Daoy (cell line): ENCODE data around the gene CCDC112. TPM values are rescaled to one million over a fixed set of nuclear protein-coding genes. Genes with fewer than 3 reads are reported as not detected.
"Not testable (repeated sequence)": the region's sequence is repeated elsewhere in the genome, so short reads cannot be mapped to it uniquely, and the experiment has no call there.

Experiments used
- DNase-seq: peaks from one replicate; pipeline ENCODE4 v3.0.0-alpha.2; 2015; ENCODE audit warnings: low read depth
- total RNA-seq: library from RNA; depleted of rRNA; stranded (reverse); fragments of >200 nt; shearing (Covaris generic); gene quantifications from 2 replicates; pipeline ENCODE4 v1.2.3, GENCODE V29; 2014; rRNA removed

The CCDC112 gene, protein sequence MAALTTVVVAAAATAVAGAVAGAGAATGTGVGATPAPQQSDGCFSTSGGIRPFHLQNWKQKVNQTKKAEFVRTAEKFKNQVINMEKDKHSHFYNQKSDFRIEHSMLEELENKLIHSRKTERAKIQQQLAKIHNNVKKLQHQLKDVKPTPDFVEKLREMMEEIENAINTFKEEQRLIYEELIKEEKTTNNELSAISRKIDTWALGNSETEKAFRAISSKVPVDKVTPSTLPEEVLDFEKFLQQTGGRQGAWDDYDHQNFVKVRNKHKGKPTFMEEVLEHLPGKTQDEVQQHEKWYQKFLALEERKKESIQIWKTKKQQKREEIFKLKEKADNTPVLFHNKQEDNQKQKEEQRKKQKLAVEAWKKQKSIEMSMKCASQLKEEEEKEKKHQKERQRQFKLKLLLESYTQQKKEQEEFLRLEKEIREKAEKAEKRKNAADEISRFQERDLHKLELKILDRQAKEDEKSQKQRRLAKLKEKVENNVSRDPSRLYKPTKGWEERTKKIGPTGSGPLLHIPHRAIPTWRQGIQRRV
- 9.7 and 12.6 TPM in 2 replicates for total RNA-seq

- peak; percentile 88 for DNase-seq
These were observed at the start of gene CCDC112 for GRCh38 chr5:115296124-115297022. Gene CCDC112, minus strand, starts transcription at chr5:115296654. Its CDS starts 111 bp downstream, at chr5:115296543.

- DNase-seq: no peak
These were observed 48.9 kb upstream of the CCDC112 start for GRCh38 chr5:115345344-115345743.

GRCh38 chr5:115343855-115344254 lies 47.4 kb upstream of the CCDC112 start:
- DNase-seq: peak; percentile 31

DNA sequence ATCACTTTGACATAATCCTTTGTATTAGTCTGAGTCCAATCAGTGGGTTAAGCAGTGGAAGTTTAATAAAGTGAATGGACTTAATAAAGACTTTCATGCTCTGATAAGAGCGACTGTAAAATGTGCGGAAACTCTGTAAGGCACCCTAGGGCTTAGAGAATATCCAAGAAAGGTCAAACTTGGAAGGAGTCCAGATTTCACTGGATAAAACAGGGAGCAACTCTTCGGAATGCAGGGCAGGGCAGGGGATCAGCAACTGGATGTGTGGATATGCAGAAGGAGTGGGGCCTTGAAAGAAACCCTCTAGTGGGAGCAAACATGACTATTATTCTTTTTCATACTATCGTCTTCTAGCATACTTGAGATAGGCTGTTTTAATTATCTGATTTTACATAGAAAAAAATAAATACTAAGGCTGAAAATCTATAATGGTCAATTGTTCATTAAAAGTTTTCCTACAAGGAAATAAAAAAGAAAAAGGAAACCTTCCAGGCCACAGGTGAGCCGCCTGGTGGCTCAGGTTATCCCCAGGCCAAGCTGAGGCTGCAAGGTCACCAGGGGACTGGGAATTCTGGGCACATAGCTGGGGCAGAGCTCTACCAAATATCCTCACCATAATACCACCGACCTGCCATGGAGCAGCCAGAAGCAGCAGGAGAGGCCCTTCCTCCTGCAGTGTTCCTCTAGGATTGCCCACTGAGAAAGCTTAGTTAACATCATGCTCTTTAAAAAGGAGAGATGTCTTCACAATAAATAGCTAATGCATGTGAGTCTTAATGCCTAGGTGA lies 46.3 kb upstream of the CCDC112 start:
- DNase-seq: no peak

DNA sequence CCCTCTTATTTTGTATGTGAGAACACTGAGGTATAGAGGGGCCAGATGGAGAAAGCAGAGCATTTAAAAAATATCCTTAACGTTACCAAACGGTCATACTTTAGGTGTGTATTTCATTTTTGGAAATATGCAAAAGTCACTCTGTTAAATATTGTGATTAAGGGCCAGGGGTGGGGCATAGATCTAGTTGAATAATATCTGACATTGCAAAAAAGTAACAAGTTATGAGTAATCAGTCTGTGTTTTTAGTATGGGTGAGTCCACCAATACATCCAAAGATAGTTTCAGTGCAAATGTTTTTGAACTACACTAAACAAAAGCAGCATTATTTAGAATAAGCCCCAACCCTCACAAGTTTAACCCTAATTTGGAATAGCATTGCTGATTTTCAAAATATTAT lies 45.3 kb upstream of the CCDC112 start:
- DNase-seq: no peak

DNA sequence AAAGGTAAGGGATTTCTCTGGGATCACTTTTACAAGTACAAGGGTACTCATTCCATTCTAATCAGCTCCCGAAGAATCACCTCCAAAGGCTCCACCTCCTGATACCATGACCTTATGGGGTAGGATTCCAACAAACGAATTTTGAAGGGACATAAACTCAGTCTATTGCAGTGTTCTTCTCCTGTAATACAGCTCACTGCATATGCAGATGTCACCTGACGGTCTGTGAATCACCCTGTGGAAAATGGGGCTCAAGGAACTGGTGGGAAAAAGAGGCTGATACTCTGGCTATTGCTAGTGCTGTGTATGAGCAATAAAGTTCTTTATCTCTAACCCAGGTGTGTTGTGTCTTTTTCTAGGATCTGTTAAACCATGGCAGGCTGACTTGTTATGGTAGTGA lies 42.4 kb upstream of the CCDC112 start:
- DNase-seq: no peak

DNA sequence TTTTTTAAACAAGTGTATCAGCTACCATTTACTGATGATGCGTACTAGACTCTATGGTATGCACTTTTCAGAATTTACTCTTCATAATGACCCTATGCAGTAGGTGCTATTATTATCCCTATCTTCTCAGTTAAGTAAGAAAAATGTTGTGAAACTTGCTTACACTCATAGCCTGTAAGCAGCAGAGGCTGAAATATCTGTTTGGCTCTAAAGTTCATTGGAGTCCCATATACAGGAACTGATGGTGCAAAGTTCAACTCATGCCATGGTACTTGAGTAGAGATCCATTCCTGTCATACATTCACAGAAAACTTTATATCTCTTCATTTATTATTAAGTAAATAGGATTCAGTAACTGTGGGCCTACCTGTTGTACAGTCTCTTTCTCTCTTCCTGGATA lies 41.4 kb upstream of the CCDC112 start:
- no peak for DNase-seq

DNA sequence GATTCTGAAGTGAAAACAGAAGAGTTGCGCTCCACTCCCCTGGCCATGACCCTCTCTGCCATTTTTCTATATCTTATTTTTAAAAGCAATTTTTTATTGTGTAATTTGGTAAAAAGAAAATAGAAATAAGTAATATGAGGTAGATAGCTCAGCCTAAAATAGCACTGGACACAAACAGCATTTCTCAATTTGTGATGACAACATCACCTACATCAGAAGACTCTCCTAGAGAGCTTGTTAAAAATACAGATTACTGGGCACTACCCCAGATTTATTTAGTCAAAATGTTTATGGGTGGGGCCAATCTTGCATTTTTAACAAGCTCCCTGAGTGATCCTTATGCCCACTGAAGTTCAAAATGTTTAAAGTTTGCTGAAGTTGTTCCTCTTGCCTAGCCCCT lies 40.5 kb upstream of the CCDC112 start:
- DNase-seq: no peak

GRCh38 chr5:115336201-115336720 lies 39.8 kb upstream of the CCDC112 start:
- DNase-seq: no peak

- DNase-seq: no peak
These were observed 38.8 kb upstream of the CCDC112 start for GRCh38 chr5:115335301-115335700.

GRCh38 chr5:115333164-115333563 lies 36.7 kb upstream of the CCDC112 start:
- DNase-seq: peak; percentile 43

GRCh38 chr5:115330830-115331229 lies 34.4 kb upstream of the CCDC112 start:
- no peak for DNase-seq

GRCh38 chr5:115329475-115329874 lies 33.0 kb upstream of the CCDC112 start:
- DNase-seq: no peak

- not testable (repeated sequence) for DNase-seq
These were observed 32.3 kb upstream of the CCDC112 start for GRCh38 chr5:115328617-115329274.

GRCh38 chr5:115325296-115325959 lies 29.0 kb upstream of the CCDC112 start:
- DNase-seq: no peak

DNA sequence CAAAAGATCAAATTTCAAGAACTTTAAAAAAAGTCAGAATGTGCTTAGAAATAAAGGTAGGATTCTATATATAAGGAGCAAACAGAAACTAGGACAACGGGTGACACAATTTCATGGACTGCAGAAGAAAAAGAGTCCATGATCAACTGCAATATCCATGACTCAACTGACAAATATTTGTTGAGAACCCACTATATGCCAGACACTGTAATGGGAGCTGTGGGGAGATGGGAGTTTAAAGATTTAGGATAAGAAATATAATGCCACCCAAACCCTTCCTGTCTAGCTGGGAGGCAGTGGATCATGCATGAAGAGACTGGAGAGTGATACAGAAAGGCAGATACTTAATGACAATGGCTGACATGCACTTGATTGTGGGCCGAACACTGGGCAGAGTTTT lies 27.6 kb upstream of the CCDC112 start:
- DNase-seq: peak; percentile 14

GRCh38 chr5:115322729-115323128 lies 26.3 kb upstream of the CCDC112 start:
- no peak for DNase-seq

GRCh38 chr5:115321309-115321708 lies 24.9 kb upstream of the CCDC112 start:
- peak; percentile 75 for DNase-seq

DNA sequence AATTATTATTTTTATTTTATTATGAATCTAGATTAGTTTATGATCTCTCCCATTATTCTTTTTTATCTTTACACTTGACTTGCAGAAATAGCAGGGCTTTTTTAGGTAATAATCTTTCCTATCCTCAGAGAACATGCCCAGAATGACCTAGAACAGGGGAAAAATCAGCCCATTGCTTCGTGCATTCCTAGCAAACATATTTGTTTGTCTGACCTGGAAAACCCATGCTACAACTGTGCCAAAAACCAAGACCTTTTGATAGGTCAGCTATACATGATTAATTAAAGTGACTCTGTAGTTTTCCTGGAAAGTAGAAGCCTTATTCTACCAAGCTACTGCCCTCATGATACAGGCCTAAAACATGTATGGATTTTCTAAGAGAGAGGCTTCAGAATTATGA lies 24.1 kb upstream of the CCDC112 start:
- DNase-seq: no peak

- no peak for DNase-seq
These were observed 23.6 kb upstream of the CCDC112 start for GRCh38 chr5:115320006-115320405.
